GM23248 (cell line): ENCODE results near the gene RENBP.

Experiments used
- EZH2 ChIP-seq: fragments of 200-600 bp; sonication (generic); IDR thresholded peaks from 2 replicates; pipeline ENCODE4 v1.6.1; 2018; ENCODE audit warnings: antibody characterized with exemption, mild to moderate bottlenecking; ENCODE audit not compliant: insufficient read depth, poor library complexity, severe bottlenecking
- EZH2phosphoT487 ChIP-seq: fragments of 200-600 bp; sonication (generic); IDR thresholded peaks from 2 replicates; pipeline ENCODE4 v1.6.1; 2018; ENCODE audit warnings: antibody characterized with exemption, moderate library complexity, mild to moderate bottlenecking, low read depth; ENCODE audit not compliant: insufficient read depth

- TF ChIP-seq EZH2phosphoT487 (no peak), EZH2 (no peak)
Observed at GRCh38 chrX:153920546-153920945, 23.9 kb downstream of the RENBP start.
